ENCODE data around the gene IL5RA.

DNA sequence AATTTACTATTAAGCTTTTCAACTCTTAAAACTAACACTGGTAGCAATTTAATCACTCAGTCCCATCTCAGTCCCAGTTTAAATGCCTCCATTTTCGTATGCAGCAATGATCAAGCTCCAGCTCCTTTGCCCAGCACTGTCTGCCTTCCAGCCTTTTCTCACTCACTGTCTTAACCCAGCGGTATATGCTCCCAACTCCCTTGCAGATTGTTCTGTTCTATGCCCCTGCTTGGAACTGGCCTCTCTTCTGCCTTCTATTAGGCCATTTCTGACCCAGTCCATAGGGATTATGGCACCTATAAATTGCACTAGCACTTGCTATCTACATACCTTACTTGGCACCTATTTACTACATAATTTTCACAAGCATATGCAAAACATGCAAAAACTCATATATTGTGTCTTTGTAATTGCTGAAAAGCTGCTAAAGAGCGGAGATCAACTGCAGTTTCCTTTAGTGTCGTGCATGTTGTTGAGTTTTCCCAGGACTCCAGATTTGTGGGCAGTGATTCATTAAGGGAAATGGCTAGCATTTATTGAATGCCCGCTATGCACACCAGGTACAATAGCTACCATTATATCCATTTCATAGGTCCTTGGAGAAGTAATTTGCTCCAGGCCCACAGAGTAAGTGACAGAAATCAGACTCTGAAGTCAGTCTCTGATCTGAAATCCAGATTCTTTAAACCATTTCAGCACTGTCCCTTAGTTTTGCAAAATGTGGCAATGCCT, 44.9 kb upstream of the IL5RA start:
- TF ChIP-seq FOXP1 (CRISPR knock-in tag; IDR thresholded peaks at IDR 0.05) (no peak), ETV5 (CRISPR knock-in tag; IDR thresholded peaks at IDR 0.05; ENCODE audit: low read depth) (no peak), NCOA6 (IDR thresholded peaks at IDR 0.05) (no peak)
- TF ChIP-seq, protein P1, sequence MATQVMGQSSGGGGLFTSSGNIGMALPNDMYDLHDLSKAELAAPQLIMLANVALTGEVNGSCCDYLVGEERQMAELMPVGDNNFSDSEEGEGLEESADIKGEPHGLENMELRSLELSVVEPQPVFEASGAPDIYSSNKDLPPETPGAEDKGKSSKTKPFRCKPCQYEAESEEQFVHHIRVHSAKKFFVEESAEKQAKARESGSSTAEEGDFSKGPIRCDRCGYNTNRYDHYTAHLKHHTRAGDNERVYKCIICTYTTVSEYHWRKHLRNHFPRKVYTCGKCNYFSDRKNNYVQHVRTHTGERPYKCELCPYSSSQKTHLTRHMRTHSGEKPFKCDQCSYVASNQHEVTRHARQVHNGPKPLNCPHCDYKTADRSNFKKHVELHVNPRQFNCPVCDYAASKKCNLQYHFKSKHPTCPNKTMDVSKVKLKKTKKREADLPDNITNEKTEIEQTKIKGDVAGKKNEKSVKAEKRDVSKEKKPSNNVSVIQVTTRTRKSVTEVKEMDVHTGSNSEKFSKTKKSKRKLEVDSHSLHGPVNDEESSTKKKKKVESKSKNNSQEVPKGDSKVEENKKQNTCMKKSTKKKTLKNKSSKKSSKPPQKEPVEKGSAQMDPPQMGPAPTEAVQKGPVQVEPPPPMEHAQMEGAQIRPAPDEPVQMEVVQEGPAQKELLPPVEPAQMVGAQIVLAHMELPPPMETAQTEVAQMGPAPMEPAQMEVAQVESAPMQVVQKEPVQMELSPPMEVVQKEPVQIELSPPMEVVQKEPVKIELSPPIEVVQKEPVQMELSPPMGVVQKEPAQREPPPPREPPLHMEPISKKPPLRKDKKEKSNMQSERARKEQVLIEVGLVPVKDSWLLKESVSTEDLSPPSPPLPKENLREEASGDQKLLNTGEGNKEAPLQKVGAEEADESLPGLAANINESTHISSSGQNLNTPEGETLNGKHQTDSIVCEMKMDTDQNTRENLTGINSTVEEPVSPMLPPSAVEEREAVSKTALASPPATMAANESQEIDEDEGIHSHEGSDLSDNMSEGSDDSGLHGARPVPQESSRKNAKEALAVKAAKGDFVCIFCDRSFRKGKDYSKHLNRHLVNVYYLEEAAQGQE (IDR thresholded peaks at IDR 0.05; ENCODE audit: borderline replicate concordance), result no peak
- TF ChIP-seq, protein P1 (CRISPR knock-in tag; IDR thresholded peaks at IDR 0.05; ENCODE audit: low read depth), result no peak
- TF ChIP-seq, protein P2, sequence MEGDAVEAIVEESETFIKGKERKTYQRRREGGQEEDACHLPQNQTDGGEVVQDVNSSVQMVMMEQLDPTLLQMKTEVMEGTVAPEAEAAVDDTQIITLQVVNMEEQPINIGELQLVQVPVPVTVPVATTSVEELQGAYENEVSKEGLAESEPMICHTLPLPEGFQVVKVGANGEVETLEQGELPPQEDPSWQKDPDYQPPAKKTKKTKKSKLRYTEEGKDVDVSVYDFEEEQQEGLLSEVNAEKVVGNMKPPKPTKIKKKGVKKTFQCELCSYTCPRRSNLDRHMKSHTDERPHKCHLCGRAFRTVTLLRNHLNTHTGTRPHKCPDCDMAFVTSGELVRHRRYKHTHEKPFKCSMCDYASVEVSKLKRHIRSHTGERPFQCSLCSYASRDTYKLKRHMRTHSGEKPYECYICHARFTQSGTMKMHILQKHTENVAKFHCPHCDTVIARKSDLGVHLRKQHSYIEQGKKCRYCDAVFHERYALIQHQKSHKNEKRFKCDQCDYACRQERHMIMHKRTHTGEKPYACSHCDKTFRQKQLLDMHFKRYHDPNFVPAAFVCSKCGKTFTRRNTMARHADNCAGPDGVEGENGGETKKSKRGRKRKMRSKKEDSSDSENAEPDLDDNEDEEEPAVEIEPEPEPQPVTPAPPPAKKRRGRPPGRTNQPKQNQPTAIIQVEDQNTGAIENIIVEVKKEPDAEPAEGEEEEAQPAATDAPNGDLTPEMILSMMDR (IDR thresholded peaks at IDR 0.05 in 2 of 3, conservative IDR thresholded peaks at IDR 0.05 in 1 of 3; ENCODE audit: insufficient read depth in 2 of 3, low read depth in 1 of 3, low read length in 3 of 3), result no peak

Data from K562 (cell line).